DMS153 (cell line): Measurements from ENCODE around the gene CCDC148.
A peak's percentile ranks its signal among the peaks of the same experiment; 100 is the strongest.
"Not testable (repeated sequence)": the region's sequence is repeated elsewhere in the genome, so short reads cannot be mapped to it uniquely, and the experiment has no call there.

ENCODE experiments used
- DNase-seq: peaks from one replicate; lab custom pipeline; 2025; lab: John Stamatoyannopoulos, UW

The CCDC148 gene

GRCh38 chr2:158350751-158351465, 105.6 kb downstream of the CCDC148 start:
- DNase-seq = not testable (repeated sequence)

DNA sequence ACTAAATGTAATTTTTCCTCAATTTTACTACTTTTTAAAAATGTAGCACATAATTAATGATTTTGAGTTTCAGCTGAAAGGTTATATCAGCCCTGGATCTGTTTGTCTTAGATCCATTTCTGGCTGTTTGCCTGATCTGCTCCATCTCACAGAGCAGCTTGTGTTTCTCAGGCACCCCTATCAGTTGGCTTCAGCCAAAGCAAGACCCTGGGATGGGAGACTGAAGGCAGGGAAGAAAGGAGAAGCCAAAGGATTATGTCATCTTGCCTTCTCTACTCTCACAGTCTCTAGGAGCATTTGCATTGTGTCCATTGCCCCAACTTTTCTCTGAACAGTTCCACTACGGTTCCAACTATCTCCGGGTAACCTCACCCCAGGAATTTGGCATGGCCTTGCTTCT, 110.5 kb downstream of the CCDC148 start:
- no peak for DNase-seq

GRCh38 chr2:158339513-158339912, 117.0 kb downstream of the CCDC148 start:
- DNase-seq = no peak

DNA sequence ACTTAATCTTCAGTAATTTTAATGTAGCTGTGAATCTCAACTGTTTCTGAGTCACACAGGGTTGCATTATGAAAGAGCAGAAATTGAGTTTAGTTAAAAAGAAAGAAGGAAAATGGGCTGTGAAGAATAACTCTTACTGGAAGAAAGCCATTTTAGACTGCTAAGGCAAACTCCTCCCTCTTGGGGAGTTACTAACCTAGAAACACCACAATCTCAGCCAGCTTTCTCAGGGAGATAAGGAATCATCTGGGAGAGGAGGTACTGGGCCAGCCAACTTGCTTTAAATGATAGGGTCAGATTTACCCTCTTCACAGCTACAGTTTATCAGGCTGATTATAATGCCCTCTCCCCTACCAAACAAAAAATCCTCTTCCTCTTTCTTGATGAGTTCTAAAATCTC, 119.5 kb downstream of the CCDC148 start:
- DNase-seq = no peak

GRCh38 chr2:158331799-158332198, 124.8 kb downstream of the CCDC148 start:
- not testable (repeated sequence) for DNase-seq

- DNase-seq = no peak
Observed at GRCh38 chr2:158325782-158326340, 130.7 kb downstream of the CCDC148 start.

DNA sequence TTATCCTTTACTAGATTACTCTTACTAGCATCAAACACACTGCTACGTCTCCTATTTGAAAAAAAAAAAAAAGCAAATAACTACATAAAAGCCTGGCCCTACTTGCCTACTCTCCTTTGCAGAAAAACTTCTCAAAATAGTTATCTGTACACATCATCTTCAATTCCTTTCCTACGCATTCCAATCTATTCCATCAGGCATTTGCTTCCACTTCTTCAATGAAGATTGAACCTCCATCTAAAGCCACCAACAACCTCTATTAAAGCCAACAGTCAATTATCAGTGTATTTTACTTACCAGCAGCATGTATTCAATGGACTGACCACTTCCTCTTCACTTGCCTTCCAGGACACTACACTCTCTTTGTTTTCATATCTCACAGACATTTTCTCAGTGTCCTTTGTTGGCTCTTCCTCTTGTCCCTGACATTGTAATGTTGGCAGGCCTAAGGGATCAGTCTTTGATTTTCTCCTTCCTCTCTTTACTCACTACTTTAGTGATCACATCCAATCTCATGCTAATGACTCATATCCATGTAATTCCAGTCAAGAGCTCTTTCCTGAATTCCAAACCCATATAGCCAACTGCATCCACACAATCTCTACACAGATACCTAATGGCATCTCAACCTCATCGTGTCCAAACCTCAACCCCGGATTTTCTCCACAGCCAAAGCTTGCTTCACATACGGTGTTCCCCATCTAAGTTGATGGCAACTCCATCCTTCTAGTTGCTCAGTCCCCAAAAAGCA, 131.3 kb downstream of the CCDC148 start:
- no peak for DNase-seq

DNA sequence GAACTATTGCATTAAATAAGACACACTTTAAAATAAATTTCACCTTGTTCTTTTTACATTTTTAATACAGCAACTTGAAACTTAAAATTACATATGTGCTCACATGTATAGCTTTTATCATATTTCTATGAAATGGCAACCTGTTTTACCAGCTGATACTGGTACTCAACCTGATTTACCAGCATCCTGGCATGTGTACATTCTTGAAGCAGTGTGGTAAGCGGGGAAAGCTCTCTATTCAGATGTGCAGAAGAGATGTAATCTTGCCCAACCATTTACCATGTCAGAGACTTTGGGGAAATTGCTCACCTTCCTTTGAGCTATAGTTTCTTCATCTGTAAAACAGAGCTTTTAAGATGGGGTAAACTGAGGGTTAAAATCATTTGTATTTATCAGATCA, 133.2 kb downstream of the CCDC148 start:
- no peak for DNase-seq

GRCh38 chr2:158321264-158321663, 135.3 kb downstream of the CCDC148 start:
- DNase-seq = peak; percentile 14

- DNase-seq = peak; percentile 35
Observed at GRCh38 chr2:158319269-158319668, 137.3 kb downstream of the CCDC148 start.

GRCh38 chr2:158317642-158318041, 138.9 kb downstream of the CCDC148 start:
- DNase-seq = no peak

- DNase-seq = no peak
Observed at GRCh38 chr2:158315803-158316414, 140.6 kb downstream of the CCDC148 start.

DNA sequence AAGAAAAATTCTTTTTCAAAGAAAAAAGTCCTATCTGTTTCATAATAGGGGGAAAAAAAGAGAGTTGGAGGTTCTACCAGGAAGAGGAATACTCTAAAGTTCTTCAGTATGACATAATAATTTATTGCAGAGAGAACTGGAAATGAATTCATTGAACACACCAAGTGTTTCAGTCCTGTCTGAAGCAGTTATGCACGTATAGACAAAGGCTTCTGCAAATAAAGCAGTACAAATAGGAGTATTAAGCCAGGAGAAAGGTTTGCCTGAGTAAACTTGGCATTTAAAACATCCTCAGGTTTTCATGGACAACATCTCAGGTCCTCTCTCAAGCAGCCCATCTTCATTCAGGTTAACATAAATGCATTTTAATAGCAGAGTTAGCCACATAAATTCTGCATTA, 141.6 kb downstream of the CCDC148 start:
- DNase-seq = peak; percentile 86

DNA sequence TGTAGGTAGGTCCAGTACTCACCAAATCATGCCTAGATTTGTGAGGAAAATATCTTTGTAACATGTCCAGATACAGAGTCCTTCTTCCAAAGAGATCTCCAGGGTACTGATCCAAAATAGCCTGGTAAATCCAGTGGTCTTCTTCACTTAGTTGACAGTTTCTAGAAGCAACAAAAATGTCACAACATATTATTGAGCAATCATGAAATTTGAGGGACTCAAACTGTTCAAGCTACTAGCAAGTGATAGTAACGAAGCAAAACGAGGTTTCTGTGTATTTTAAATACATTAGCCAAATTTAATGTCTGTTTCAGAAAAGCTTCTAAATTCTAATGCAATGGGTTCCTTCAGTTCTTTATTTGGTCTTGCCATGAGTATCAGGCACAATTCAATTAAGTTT, 142.8 kb downstream of the CCDC148 start:
- no peak for DNase-seq

- DNase-seq = no peak
Observed at GRCh38 chr2:158312981-158313380, 143.6 kb downstream of the CCDC148 start.

GRCh38 chr2:158310407-158310806, 146.1 kb downstream of the CCDC148 start:
- DNase-seq = not testable (repeated sequence)

DNA sequence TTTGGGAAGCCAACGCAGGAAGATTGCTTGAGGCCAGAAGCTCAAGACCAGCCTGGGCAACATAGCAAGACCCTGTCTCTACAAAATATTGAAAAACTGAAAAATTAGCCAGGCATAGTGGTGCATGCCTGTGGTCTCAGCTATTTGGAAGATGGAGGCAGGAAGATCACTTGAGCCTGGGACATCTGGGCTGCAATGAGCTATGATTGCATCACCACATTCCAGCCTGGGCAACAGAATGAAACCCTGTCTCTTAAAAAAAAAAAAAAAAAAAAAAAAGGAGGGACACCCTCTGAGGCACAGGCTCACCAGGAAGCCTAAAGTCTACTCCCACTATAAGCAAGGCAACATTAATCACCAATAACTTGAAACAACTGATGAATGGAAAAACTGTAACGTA, 151.1 kb downstream of the CCDC148 start:
- no peak for DNase-seq

- no peak for DNase-seq
Observed at GRCh38 chr2:158300394-158300793, 156.2 kb downstream of the CCDC148 start.

- no peak for DNase-seq
Observed at GRCh38 chr2:158297606-158298005, 158.9 kb downstream of the CCDC148 start.

DNA sequence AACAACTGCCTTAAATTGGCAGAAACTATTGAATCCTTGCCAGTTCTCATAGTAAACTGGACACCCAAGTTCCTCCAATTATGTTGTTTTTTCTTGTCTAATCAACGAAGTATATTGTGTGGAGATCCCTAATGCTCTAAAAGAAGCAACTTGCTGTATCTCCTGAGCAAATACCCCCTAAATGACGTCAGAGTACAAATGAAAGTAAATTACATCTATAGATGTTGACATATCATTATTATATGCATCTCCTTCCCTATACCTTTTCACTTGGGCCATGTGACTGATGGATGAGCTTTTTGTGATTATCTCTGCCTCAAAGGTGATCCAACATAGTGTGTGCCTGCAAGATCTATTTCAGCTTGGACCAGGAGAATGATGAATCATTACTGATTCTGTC, 159.4 kb downstream of the CCDC148 start:
- no peak for DNase-seq

GRCh38 chr2:158293722-158294121, 162.8 kb downstream of the CCDC148 start:
- no peak for DNase-seq

DNA sequence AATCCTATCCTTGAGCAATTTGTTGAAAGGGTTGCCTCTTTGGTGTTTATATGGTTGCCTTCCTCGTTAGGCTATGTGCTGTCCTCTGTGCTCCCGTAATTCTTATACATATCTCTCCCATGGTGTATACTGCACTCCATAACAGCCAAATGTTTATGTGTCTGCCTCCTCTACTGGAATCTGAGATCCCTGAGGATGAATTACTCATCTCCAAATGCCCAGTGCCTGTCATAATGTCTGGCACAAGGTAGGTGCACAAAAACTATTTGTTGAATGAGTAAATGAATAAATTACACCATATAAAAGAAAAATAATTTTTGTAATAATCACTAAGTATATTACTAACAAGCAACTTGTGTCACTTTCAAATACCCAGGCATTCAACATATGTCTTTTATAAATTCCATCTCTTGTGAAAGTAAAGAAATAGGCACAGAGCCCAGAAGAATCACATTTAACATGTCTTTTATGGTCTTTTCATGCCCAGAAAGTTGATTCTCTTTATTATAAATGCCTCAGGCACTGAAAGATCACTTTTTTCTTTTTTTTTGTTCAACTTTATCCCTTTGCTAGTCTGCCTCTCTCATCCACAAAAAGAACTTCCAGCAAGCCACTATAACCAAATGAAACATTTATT, 164.9 kb downstream of the CCDC148 start:
- no peak for DNase-seq
